ENCODE measurements around the gene GOLGA6L10. TPM values are rescaled to one million over a fixed set of nuclear protein-coding genes. Genes with fewer than 3 reads are reported as not detected.
"Not testable (repeated sequence)": the region's sequence is repeated elsewhere in the genome, so short reads cannot be mapped to it uniquely, and the experiment has no call there.

GOLGA6L10 gene
- total RNA-seq, 1 experiment from 2014 or later, result 1.2 TPM

GRCh38 chr15:82329039-82329438, 20.2 kb downstream of the GOLGA6L10 start:
- H3K27me3 ChIP-seq (ENCODE audit: insufficient read depth, low read length); BruUV-seq (replicated peaks); H3K36me3 ChIP-seq (ENCODE audit: control insufficient read depth in 1 of 2, insufficient read depth in 2 of 2, low read length in 2 of 2); H3K9me2 ChIP-seq (ENCODE audit: insufficient read depth); POLR2A ChIA-PET; H3K4me2 ChIP-seq (ENCODE audit: low read length); intact Hi-C loops (cut with micrococcal nuclease); H3K4me3 ChIP-seq (replicated peaks in 1 of 2; ENCODE audit: low read depth in 1 of 2, low read length in 2 of 2); CTCF ChIA-PET; RAD21 ChIA-PET (ENCODE audit: low non-redundant PET in 1 of 2, low total read pairs in 2 of 2, uncharacterized antibody in 2 of 2, unreplicated experiment in 2 of 2); H2AFZ ChIP-seq (ENCODE audit: low read depth, low read length, poor library complexity, severe bottlenecking); H3K79me2 ChIP-seq (ENCODE audit: insufficient read depth, low read length); H3K4me1 ChIP-seq (ENCODE audit: control insufficient read depth in 1 of 2, insufficient read depth in 2 of 2, low read length in 2 of 2); DNase-seq (ENCODE audit: low read depth, low spot score); H3K9ac ChIP-seq (ENCODE audit: low read length); H4K20me1 ChIP-seq (ENCODE audit: insufficient read depth); H3K27ac ChIP-seq (ENCODE audit: low read depth, low read length); H3K9me3 ChIP-seq (ENCODE audit: control insufficient read depth in 1 of 2, insufficient read depth in 1 of 2, low read depth in 1 of 2, low read length in 2 of 2): not testable (repeated sequence)
- 0 out of 6 replicates have a peak, but pooled peaks of 1 of the 3 experiments have one; percentile 3 for TF ChIP-seq CTCF (IDR thresholded peaks at IDR 0.05 in 2 of 3, conservative IDR thresholded peaks at IDR 0.05 in 1 of 3; ENCODE audit: borderline replicate concordance in 1 of 3, insufficient read depth in 1 of 3, low read depth in 2 of 3, low read length in 2 of 3)
- peak; percentile 81 for ATAC-seq

- CTCF ChIA-PET; H2AFZ ChIP-seq (ENCODE audit: low read depth, low read length, poor library complexity, severe bottlenecking); H3K4me2 ChIP-seq (ENCODE audit: low read length); H3K9me2 ChIP-seq (ENCODE audit: insufficient read depth); H3K27ac ChIP-seq (ENCODE audit: low read depth, low read length); H3K27me3 ChIP-seq (ENCODE audit: insufficient read depth, low read length); DNase-seq (ENCODE audit: low read depth, low spot score); BruUV-seq (replicated peaks); ATAC-seq; intact Hi-C loops (cut with micrococcal nuclease); RAD21 ChIA-PET (ENCODE audit: low non-redundant PET in 1 of 2, low total read pairs in 2 of 2, uncharacterized antibody in 2 of 2, unreplicated experiment in 2 of 2); H3K4me1 ChIP-seq (ENCODE audit: control insufficient read depth in 1 of 2, insufficient read depth in 2 of 2, low read length in 2 of 2); POLR2A ChIA-PET; H3K79me2 ChIP-seq (ENCODE audit: insufficient read depth, low read length); H3K4me3 ChIP-seq (replicated peaks in 1 of 2; ENCODE audit: low read depth in 1 of 2, low read length in 2 of 2); H3K9me3 ChIP-seq (ENCODE audit: control insufficient read depth in 1 of 2, insufficient read depth in 1 of 2, low read depth in 1 of 2, low read length in 2 of 2); H3K9ac ChIP-seq (ENCODE audit: low read length); H4K20me1 ChIP-seq (ENCODE audit: insufficient read depth); H3K36me3 ChIP-seq (ENCODE audit: control insufficient read depth in 1 of 2, insufficient read depth in 2 of 2, low read length in 2 of 2): not testable (repeated sequence)
Observed at GRCh38 chr15:82327372-82327771, 21.9 kb downstream of the GOLGA6L10 start.

- H2AFZ ChIP-seq (ENCODE audit: low read depth, low read length, poor library complexity, severe bottlenecking); H3K27ac ChIP-seq (ENCODE audit: low read depth, low read length); H3K79me2 ChIP-seq (ENCODE audit: insufficient read depth, low read length); ATAC-seq; H3K4me3 ChIP-seq (replicated peaks in 1 of 2; ENCODE audit: low read depth in 1 of 2, low read length in 2 of 2); H3K4me1 ChIP-seq (ENCODE audit: control insufficient read depth in 1 of 2, insufficient read depth in 2 of 2, low read length in 2 of 2); H3K9me3 ChIP-seq (ENCODE audit: control insufficient read depth in 1 of 2, insufficient read depth in 1 of 2, low read depth in 1 of 2, low read length in 2 of 2); H3K36me3 ChIP-seq (ENCODE audit: control insufficient read depth in 1 of 2, insufficient read depth in 2 of 2, low read length in 2 of 2); intact Hi-C loops (cut with micrococcal nuclease); H4K20me1 ChIP-seq (ENCODE audit: insufficient read depth); H3K9ac ChIP-seq (ENCODE audit: low read length); H3K9me2 ChIP-seq (ENCODE audit: insufficient read depth); RAD21 ChIA-PET (ENCODE audit: low non-redundant PET in 1 of 2, low total read pairs in 2 of 2, uncharacterized antibody in 2 of 2, unreplicated experiment in 2 of 2); DNase-seq (ENCODE audit: low read depth, low spot score); CTCF ChIA-PET; H3K4me2 ChIP-seq (ENCODE audit: low read length); H3K27me3 ChIP-seq (ENCODE audit: insufficient read depth, low read length); BruUV-seq (replicated peaks); POLR2A ChIA-PET: not testable (repeated sequence)
Observed at GRCh38 chr15:82326896-82327295, 22.4 kb downstream of the GOLGA6L10 start.

- BruUV-seq (replicated peaks); CTCF ChIA-PET; H3K4me2 ChIP-seq (ENCODE audit: low read length): not testable (repeated sequence)
Observed at GRCh38 chr15:82325646-82326045, 23.6 kb downstream of the GOLGA6L10 start.

More at GRCh38 chr15:82325646-82326045, 23.6 kb downstream of the GOLGA6L10 start:
- H3K9me2 ChIP-seq (ENCODE audit: insufficient read depth); H3K27me3 ChIP-seq (ENCODE audit: insufficient read depth, low read length); H3K79me2 ChIP-seq (ENCODE audit: insufficient read depth, low read length); H3K27ac ChIP-seq (ENCODE audit: low read depth, low read length); H3K9me3 ChIP-seq (ENCODE audit: control insufficient read depth in 1 of 2, insufficient read depth in 1 of 2, low read depth in 1 of 2, low read length in 2 of 2); H2AFZ ChIP-seq (ENCODE audit: low read depth, low read length, poor library complexity, severe bottlenecking); DNase-seq (ENCODE audit: low read depth, low spot score); ATAC-seq; H4K20me1 ChIP-seq (ENCODE audit: insufficient read depth); POLR2A ChIA-PET; intact Hi-C loops (cut with micrococcal nuclease); H3K4me1 ChIP-seq (ENCODE audit: control insufficient read depth in 1 of 2, insufficient read depth in 2 of 2, low read length in 2 of 2); RAD21 ChIA-PET (ENCODE audit: low non-redundant PET in 1 of 2, low total read pairs in 2 of 2, uncharacterized antibody in 2 of 2, unreplicated experiment in 2 of 2); H3K4me3 ChIP-seq (replicated peaks in 1 of 2; ENCODE audit: low read depth in 1 of 2, low read length in 2 of 2); H3K36me3 ChIP-seq (ENCODE audit: control insufficient read depth in 1 of 2, insufficient read depth in 2 of 2, low read length in 2 of 2); H3K9ac ChIP-seq (ENCODE audit: low read length): not testable (repeated sequence)

Data from HCT116 (cell line).